CD4-positive, alpha-beta T cell treated with Interleukin-4 for 4 hours (primary cell): ENCODE measurements around the gene F10.

Experiments used
- DNase-seq: peaks from one replicate; pipeline ENCODE4 v3.0.0-alpha.2; 2020

F10 gene

GRCh38 chr13:113176822-113177221 lies 54.2 kb downstream of the F10 start:
- no peak for DNase-seq

- DNase-seq: no peak
Measured at GRCh38 chr13:113178070-113178895, 55.7 kb downstream of the F10 start.

DNA sequence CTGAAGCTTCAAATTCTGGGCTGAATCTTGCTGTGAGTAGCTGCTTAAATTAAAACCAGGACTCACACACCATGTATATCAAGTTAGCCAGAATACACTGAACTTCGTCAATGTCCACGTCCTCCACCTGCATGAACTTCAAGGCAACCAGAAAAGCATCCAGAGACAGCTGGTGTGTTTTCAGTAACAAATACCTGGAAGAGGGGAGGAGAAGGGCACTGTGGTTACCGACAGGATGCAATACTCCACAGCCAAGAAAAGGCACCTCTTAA lies 56.2 kb downstream of the F10 start:
- no peak for DNase-seq

- no peak for DNase-seq
Measured at GRCh38 chr13:113179374-113180230, 57.0 kb downstream of the F10 start.

DNA sequence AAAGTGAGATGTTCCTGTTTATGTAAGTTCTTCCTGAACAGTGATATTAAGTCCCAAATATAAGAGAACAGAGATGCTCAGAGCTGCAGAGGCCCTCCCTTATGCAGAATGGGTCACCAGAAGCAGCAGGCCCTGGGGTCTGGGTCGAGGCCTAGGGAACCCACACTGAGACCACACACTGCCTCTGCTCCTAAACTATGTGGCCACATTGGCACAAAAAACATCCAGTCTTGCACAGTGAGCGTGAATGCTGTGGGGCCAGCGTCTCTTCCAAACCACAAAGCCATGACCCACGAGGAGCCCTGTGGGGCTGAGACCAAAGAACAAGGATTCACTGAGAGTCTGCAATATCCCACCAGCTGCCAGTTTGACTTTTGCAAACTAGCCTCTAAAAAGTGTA lies 59.4 kb downstream of the F10 start:
- DNase-seq: no peak

- DNase-seq: no peak
Measured at GRCh38 chr13:113183450-113184129, 61.0 kb downstream of the F10 start.

DNA sequence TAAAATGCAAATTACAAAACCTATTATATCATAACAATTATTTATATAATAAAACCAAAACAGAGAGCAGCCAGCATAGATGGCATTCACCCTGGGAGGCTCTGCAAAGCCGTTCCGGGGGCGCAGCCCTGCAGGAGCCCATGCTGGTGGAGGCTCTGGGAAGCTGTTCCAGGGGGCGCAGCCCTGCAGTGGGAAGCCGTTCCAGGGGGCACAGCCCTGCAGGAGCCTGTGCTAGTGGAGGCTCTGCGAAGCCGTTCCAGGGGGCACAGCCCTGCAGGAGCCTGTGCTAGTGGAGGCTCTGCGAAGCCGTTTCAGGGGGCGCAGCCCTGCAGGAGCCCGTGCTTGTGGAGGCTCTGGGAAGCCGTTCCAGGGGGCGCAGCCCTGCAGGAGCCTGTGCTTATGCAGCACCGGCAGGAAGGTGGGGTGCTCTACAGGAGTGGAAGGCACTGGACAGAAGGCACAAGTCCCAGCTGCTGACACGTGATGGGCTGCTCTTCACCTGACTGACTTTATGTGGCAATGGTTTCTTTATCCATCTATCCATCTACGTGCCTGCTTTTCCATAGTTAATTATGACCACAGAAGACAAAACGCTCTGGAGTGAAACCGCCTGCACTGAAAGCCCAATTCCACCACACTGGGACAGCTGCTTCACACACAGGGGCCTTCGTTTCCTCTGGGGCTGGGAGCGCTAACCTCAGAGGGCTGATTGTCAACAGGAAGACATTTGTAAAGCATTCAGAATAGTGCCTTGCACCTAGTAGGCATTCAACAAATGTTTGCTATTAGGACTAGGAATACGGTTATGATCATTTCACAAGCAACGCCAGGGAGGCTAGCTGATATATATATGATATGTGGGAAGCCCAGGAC lies 62.2 kb downstream of the F10 start:
- peak; percentile 60 for DNase-seq

DNA sequence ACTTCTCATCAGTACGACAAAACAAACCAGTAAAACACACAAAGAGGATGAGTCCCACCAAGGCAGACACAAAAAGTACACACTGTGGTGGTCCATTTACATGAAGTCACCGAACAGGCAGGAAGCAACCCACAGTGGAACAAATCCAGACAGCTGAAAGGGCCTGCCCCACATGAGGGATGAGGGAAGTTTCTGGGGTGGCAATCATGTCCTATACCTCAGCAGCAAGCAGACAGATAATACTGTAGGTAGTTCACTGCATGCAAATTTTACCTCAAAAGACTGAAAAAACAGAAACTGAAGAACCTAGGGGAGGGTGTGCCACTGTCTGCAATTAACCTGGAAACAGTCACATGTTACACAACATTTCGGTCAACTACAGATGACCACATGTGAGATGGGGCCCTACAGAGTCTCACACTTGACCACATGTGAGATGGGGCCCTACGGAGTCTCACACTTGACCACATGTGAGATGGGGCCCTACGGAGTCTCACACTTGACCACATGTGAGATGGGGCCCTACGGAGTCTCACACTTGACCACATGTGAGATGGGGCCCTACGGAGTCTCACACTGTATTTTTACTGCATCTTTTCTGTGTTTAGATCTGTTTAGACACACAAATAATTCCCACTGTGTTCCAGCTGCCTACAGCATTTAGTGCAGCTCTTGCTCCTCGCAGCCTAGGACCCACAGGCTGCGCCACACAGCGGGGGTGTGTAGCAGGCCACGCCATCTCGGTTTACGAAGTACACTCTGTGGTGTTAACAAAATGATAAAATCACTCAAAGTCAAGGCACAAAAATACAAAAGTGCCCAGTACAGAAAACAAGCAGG lies 63.7 kb downstream of the F10 start:
- peak; percentile 64 for DNase-seq

DNA sequence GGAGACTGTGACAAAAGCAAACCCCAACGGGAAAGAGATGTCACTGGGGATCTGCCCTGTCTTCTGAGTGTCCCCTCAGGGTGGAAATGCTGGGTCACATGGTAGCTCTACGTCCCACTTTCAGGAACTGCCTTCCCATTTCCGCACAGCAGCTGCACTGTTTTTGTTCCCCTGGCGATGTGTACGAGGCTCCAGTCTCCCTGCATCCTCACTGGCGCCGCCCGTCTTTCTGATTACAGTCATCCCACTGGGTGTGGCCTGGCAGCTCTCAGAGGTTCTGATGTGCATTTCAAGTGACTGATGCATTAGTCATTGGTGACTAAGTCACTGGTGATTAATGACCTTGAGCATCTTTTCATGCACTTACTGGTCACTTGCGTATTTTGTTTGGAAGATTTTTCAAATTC lies 64.7 kb downstream of the F10 start:
- DNase-seq: peak; percentile 81

GRCh38 chr13:113187883-113188665 lies 65.5 kb downstream of the F10 start:
- no peak for DNase-seq

DNA sequence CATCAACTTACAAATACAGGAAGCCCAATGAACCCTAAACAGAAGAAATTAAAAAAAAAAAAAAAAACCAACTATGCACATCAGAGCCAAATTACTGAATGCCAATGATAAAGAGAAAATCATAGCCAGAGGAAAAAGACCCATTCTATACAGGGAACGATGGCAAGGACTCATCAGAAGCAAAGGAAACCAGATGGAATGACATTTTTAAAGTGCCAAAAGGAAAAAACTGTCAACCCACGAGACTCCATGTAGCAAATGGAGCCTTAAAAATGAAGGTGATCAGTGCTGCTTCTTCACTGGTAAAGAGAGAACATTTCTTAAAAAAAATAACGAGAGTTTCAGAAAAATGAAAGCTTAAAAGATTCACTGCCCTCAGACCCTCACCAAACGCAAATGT lies 67.6 kb downstream of the F10 start:
- DNase-seq: no peak

GRCh38 chr13:113192279-113192678 lies 69.7 kb downstream of the F10 start:
- no peak for DNase-seq

DNA sequence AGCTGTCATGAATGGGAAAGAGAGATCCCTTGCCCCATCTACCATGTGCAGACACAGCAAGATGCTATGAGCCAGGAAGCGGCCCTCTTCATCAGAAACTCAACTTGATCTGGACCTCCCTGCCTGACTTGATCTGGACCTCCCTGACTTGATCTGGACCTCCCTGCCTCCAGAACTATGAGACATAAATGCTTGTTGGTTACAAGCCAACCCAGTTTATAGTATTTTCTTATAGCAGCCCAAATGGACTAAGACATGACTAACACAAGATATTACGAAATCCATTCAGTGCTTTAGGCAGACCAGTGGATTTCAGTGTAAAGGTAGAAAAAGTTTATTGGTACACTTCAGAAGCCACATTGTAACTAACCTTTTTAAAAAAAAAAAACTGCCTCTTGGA lies 70.3 kb downstream of the F10 start:
- DNase-seq: no peak

GRCh38 chr13:113195360-113195759 lies 72.8 kb downstream of the F10 start:
- DNase-seq: no peak

- DNase-seq: no peak
Measured at GRCh38 chr13:113196970-113197737, 74.6 kb downstream of the F10 start.
